ENCODE data around the gene RABAC1.

The RABAC1 gene

GRCh38 chr19:41988947-41989346 is 29.8 kb upstream of the RABAC1 start:
- no peak for DNase-seq

GRCh38 chr19:41987141-41987860 is 28.2 kb upstream of the RABAC1 start:
- no peak for DNase-seq

- DNase-seq = no peak
These were observed 25.8 kb upstream of the RABAC1 start for GRCh38 chr19:41984961-41985360.

- no peak for DNase-seq
These were observed 22.6 kb upstream of the RABAC1 start for GRCh38 chr19:41981724-41982123.

- no peak for DNase-seq
These were observed 19.3 kb upstream of the RABAC1 start for GRCh38 chr19:41978470-41978869.

- DNase-seq = no peak
These were observed 18.8 kb upstream of the RABAC1 start for GRCh38 chr19:41977916-41978315.

- no peak for DNase-seq
These were observed 15.5 kb upstream of the RABAC1 start for GRCh38 chr19:41974652-41975051.

GRCh38 chr19:41971363-41971762 is 12.2 kb upstream of the RABAC1 start:
- DNase-seq = no peak

GRCh38 chr19:41969772-41970458 is 10.8 kb upstream of the RABAC1 start:
- DNase-seq = no peak

GRCh38 chr19:41968751-41969595 is 9.9 kb upstream of the RABAC1 start:
- no peak for DNase-seq

- no peak for DNase-seq
These were observed 8.1 kb upstream of the RABAC1 start for GRCh38 chr19:41967054-41967783.

- no peak for DNase-seq
These were observed 6.0 kb upstream of the RABAC1 start for GRCh38 chr19:41965106-41965505.

GRCh38 chr19:41960973-41961372 is 1.9 kb upstream of the RABAC1 start:
- DNase-seq = no peak

- peak; percentile 74 for DNase-seq
These were observed 610 bp downstream of the RABAC1 start for GRCh38 chr19:41958367-41959055.

- peak; percentile 80 for DNase-seq
These were observed 1.2 kb downstream of the RABAC1 start for GRCh38 chr19:41957838-41958366.

GRCh38 chr19:41957161-41957837 is 1.8 kb downstream of the RABAC1 start:
- DNase-seq = no peak

- DNase-seq = no peak
These were observed 2.5 kb downstream of the RABAC1 start for GRCh38 chr19:41956621-41957020.

GRCh38 chr19:41955521-41955920 is 3.6 kb downstream of the RABAC1 start:
- DNase-seq = no peak

GRCh38 chr19:41951686-41952172 is 7.4 kb downstream of the RABAC1 start:
- DNase-seq = peak; percentile 60

- no peak for DNase-seq
These were observed 12.0 kb downstream of the RABAC1 start for GRCh38 chr19:41947091-41947490.

- DNase-seq = no peak
These were observed 13.9 kb downstream of the RABAC1 start for GRCh38 chr19:41945135-41945766.
